GM23338 (cell line): Measurements from ENCODE around the gene UGDH. TPM values are rescaled to one million over a fixed set of nuclear protein-coding genes. Genes with fewer than 3 reads are reported as not detected.

ENCODE experiments used
- ATAC-seq: fragments of 200-7000 bp; cut with Tn5 transposase; 3 replicates; pipeline ENCODE4 v1.9.1; 2020
- DNase-seq: peaks from one replicate; pipeline ENCODE4 v3.0.0-alpha.2; 2015; ENCODE audit warnings: low spot score
- H2AFZ ChIP-seq: fragments of 200-600 bp; sonication (generic); 2 replicates; pipeline ENCODE4 v1.8.0; 2016; ENCODE audit warnings: antibody characterized with exemption, mild to moderate bottlenecking, moderate library complexity
- H3F3A ChIP-seq: fragments of 200-600 bp; sonication (generic); replicated peaks from 2 replicates; pipeline ENCODE4 v1.8.0; 2017; ENCODE audit warnings: antibody characterized with exemption, mixed run types, low read depth
- H3K27ac ChIP-seq: fragments of 200-600 bp; sonication (generic); 2 replicates; pipeline ENCODE4 v1.6.1; 2016; ENCODE audit warnings: low read depth
- H3K27me3 ChIP-seq: fragments of 200-600 bp; sonication (generic); 2 replicates; pipeline ENCODE4 v1.8.0; 2016; ENCODE audit warnings: mild to moderate bottlenecking, mixed run types, moderate library complexity; ENCODE audit not compliant: insufficient read depth
- H3K36me3 ChIP-seq: fragments of 200-600 bp; sonication (generic); 2 replicates; pipeline ENCODE4 v1.8.0; 2016; ENCODE audit warnings: mild to moderate bottlenecking; ENCODE audit not compliant: insufficient read depth
- H3K4me1 ChIP-seq: fragments of 200-600 bp; sonication (generic); 2 replicates; pipeline ENCODE4 v1.8.0; 2016; ENCODE audit warnings: mild to moderate bottlenecking, moderate library complexity; ENCODE audit not compliant: insufficient read depth
- H3K4me2 ChIP-seq: fragments of 200-600 bp; sonication (generic); 2 replicates; pipeline ENCODE4 v1.7.1; 2017; ENCODE audit warnings: mixed run types
- H3K4me3 ChIP-seq: fragments of 200-600 bp; sonication (generic); 2 replicates; pipeline ENCODE4 v1.6.1; 2016; ENCODE audit warnings: mixed run types
- H3K79me2 ChIP-seq: fragments of 200-600 bp; sonication (generic); replicated peaks from 2 replicates; pipeline ENCODE4 v1.8.0; 2017; ENCODE audit warnings: mild to moderate bottlenecking; ENCODE audit not compliant: insufficient read depth
- H3K9me2 ChIP-seq: fragments of 200-600 bp; sonication (generic); 2 replicates; pipeline ENCODE4 v1.8.0; 2017; ENCODE audit not compliant: insufficient read depth
- H4K20me1 ChIP-seq: fragments of 200-600 bp; sonication (generic); replicated peaks from 2 replicates; pipeline ENCODE4 v1.8.0; 2017; ENCODE audit warnings: mild to moderate bottlenecking; ENCODE audit not compliant: insufficient read depth
- H3K27ac Mint-ChIP-seq: 2 replicates; pipeline ENCODE4 v1.8.0; 2020; ENCODE audit warnings: inconsistent platforms, mild to moderate bottlenecking, moderate library complexity, mixed read lengths
- H3K27me3 Mint-ChIP-seq: 3 replicates; pipeline ENCODE4 v1.8.0; 2022; ENCODE audit warnings: low read depth, mild to moderate bottlenecking, moderate library complexity, mixed read lengths, inconsistent platforms; ENCODE audit not compliant: insufficient read depth, poor library complexity
- H3K36me3 Mint-ChIP-seq: 3 replicates; pipeline ENCODE4 v1.8.0; 2021; ENCODE audit warnings: low read depth, mild to moderate bottlenecking, inconsistent platforms, moderate library complexity, mixed read lengths
- H3K4me1 Mint-ChIP-seq: 3 replicates; pipeline ENCODE4 v1.8.0; 2020; ENCODE audit warnings: mild to moderate bottlenecking, inconsistent platforms, mixed read lengths
- H3K4me3 Mint-ChIP-seq: 3 replicates; pipeline ENCODE4 v1.8.0; 2021; ENCODE audit warnings: moderate library complexity, mild to moderate bottlenecking, inconsistent platforms, mixed read lengths
- H3K9me3 Mint-ChIP-seq: 3 replicates; pipeline ENCODE4 v1.8.0; 2020; ENCODE audit warnings: moderate library complexity, mild to moderate bottlenecking, inconsistent platforms, mixed read lengths
- CTCF ChIP-seq, 2 experiments: fragments of 200-600 bp in 1 of 2; sonication (generic) in 1 of 2; conservative IDR thresholded peaks; 2 replicates each; pipeline versions ENCODE4 v1.5.1 to v1.6.1; 2016 to 2017; ENCODE audit warnings: antibody characterized with exemption in 2 of 2, low read depth in 2 of 2, mild to moderate bottlenecking in 2 of 2, moderate library complexity in 1 of 2
- ETS1 ChIP-seq: IDR thresholded peaks from 2 replicates; pipeline ENCODE4 v1.6.1; 2016; ENCODE audit warnings: antibody characterized with exemption
- EZH2 ChIP-seq: fragments of 200-600 bp; sonication (generic); IDR thresholded peaks from one replicate; pipeline ENCODE4 v1.8.0; 2017; ENCODE audit warnings: antibody characterized with exemption, mild to moderate bottlenecking, low read depth; ENCODE audit not compliant: unreplicated experiment
- EZH2phosphoT487 ChIP-seq: fragments of 200-600 bp; sonication (generic); IDR thresholded peaks from one replicate; pipeline ENCODE4 v1.8.1; 2018; ENCODE audit warnings: antibody characterized with exemption; ENCODE audit not compliant: unreplicated experiment
- JUNB ChIP-seq: IDR thresholded peaks from one replicate; pipeline ENCODE4 v1.6.1; 2016; ENCODE audit warnings: antibody characterized with exemption; ENCODE audit not compliant: unreplicated experiment
- NANOG ChIP-seq: IDR thresholded peaks from 2 replicates; pipeline ENCODE4 v1.6.1; 2016; ENCODE audit warnings: antibody characterized with exemption, borderline replicate concordance
- POLR2AphosphoS5 ChIP-seq: IDR thresholded peaks from 2 replicates; pipeline ENCODE4 v1.6.1; 2016; ENCODE audit warnings: antibody characterized with exemption, low read depth
- REST ChIP-seq: IDR thresholded peaks from one replicate; pipeline ENCODE4 v1.6.1; 2018; ENCODE audit warnings: antibody characterized with exemption; ENCODE audit not compliant: unreplicated experiment
- STAT1 ChIP-seq: IDR thresholded peaks from one replicate; pipeline ENCODE4 v1.6.1; 2016; ENCODE audit warnings: antibody characterized with exemption; ENCODE audit not compliant: unreplicated experiment
- ZNF114 ChIP-seq: fragments of 250-450 bp; sonication (Bioruptor Pico); IDR thresholded peaks from 2 replicates; pipeline ENCODE4 v1.5.0; 2020; ENCODE audit warnings: mild to moderate bottlenecking, moderate library complexity
- ZNF331 ChIP-seq: fragments of 250-450 bp; sonication (Bioruptor Pico); IDR thresholded peaks from 2 replicates; pipeline ENCODE4 v1.5.0; 2020; ENCODE audit warnings: low read depth, mild to moderate bottlenecking, moderate library complexity
- ZNF462 ChIP-seq: fragments of 250-450 bp; sonication (Bioruptor Pico); IDR thresholded peaks from 2 replicates; pipeline ENCODE4 v1.5.0; 2020; ENCODE audit warnings: mild to moderate bottlenecking, moderate library complexity
- polyA plus RNA-seq: library from polyadenylated mRNA; unstranded; fragments of >200 nt; fragmentation: Nextera tagmentation; extraction: Ambion mirVana; gene quantifications from 2 replicates; pipeline ENCODE4 v1.2.1, GENCODE V29; 2016
- total RNA-seq: library from RNA; depleted of rRNA; stranded (reverse); fragments of >200 nt; shearing (Covaris generic); gene quantifications from 2 replicates; pipeline ENCODE4 v1.2.3, GENCODE V29; 2014

Gene UGDH
- total and polyA plus RNA-seq, 2 experiments from 2014 or later: 48.9 to 81.3 TPM

GRCh38 chr4:39495446-39496213, 31.6 kb downstream of the UGDH start (continued):
- TF ChIP-seq ZNF462 (CRISPR knock-in tag) (no peak), STAT1 (no peak)

- Mint-ChIP-seq H3K36me3 (peaks cover 9% of the 10 kb centered on the region), H3K27ac (no peak overlapping the region), H3K27me3 (no peaks in the 10 kb centered on the region), H3K4me3 (no peak overlapping the region), H3K9me3 (no peaks in the 10 kb centered on the region), H3K4me1 (no peaks in the 10 kb centered on the region; the same call in 2 of the 3 replicates)
- Histone ChIP-seq H3K36me3 (no peaks in the 10 kb centered on the region; the same call in 1 of the 2 replicates), H3K4me1 (no peaks in the 10 kb centered on the region), H2AFZ (no peak overlapping the region), H3K4me3 (no peak overlapping the region), H3F3A (peaks cover 5% of the 10 kb centered on the region; the same call in 1 of the 2 replicates), H3K4me2 (no peak overlapping the region), H4K20me1 (no peaks in the 10 kb centered on the region), H3K79me2 (no peaks in the 10 kb centered on the region), H3K27ac (no peak overlapping the region), H3K9me2 (no peaks in the 10 kb centered on the region), H3K27me3 (no peaks in the 10 kb centered on the region)
- no peak for ATAC-seq
- DNase-seq: no peak
- TF ChIP-seq ZNF114 (CRISPR knock-in tag): no peak
- TF ChIP-seq JUNB: no peak
- no peak for TF ChIP-seq EZH2phosphoT487
- TF ChIP-seq NANOG: no peak
- TF ChIP-seq EZH2: no peak
- TF ChIP-seq ZNF331 (CRISPR knock-in tag): no peak
- TF ChIP-seq STAT1: no peak
- no peak for TF ChIP-seq REST
- no peak for TF ChIP-seq CTCF (conservative IDR thresholded peaks at IDR 0.05; ENCODE audit: low read depth in 2 of 2)
- TF ChIP-seq POLR2AphosphoS5: no peak
- no peak for TF ChIP-seq ETS1
Measured at GRCh38 chr4:39494354-39494753, 32.9 kb downstream of the UGDH start.
